ENCODE measurements around the gene YBX2. TPM values are rescaled to one million over a fixed set of nuclear protein-coding genes. Genes with fewer than 3 reads are reported as not detected.

YBX2 gene
- total RNA-seq, 1 experiment from 2014 or later: 24.0 TPM

DNA sequence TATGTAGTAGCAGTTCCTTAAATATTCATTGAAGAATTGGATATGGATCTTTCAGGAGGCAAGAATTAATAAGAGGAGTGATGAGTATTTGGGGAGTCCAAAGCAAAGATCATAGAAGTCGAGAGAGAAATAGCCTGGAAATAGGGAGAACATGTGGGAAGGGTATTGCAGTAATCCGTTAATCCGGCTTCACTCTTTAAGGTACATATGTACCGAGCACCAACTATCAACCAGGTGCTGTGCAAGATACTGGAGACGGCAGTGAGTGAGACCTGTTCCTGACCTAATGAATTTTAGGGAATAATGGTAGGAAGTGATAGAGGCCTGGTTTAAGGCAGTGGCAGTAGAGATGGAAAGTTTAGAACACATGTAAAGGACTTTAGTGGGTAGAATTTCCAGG is 41.4 kb downstream of the YBX2 start:
- Histone ChIP-seq H4K91ac (ENCODE audit: insufficient read length, low read depth, low read length) (no peak overlapping the region), H4K8ac (replicated peaks; ENCODE audit: insufficient read length, low read depth, low read length) (no peak overlapping the region), H2AFZ (ENCODE audit: low read length) (no peak overlapping the region), H2AK5ac (ENCODE audit: insufficient read length, low read length) (no peak overlapping the region), H3K14ac (ENCODE audit: insufficient read depth, low read length) (no peak overlapping the region), H3K18ac (ENCODE audit: insufficient read length, low read depth, low read length) (no peak overlapping the region), H2BK120ac (ENCODE audit: low read depth, low read length, poor library complexity, severe bottlenecking) (no peak overlapping the region), H3T11ph (ENCODE audit: low read length) (no peak overlapping the region), H3K79me1 (ENCODE audit: insufficient read depth, low read depth, low read length, poor library complexity, severe bottlenecking) (peaks cover 13% of the 10 kb centered on the region), H3K27ac (ENCODE audit: insufficient read length, low read depth, low read length) (no peak overlapping the region), H3K23me2 (ENCODE audit: insufficient read length, low read depth, low read length, poor library complexity, severe bottlenecking) (peaks cover 6% of the 10 kb centered on the region), H3K4me2 (ENCODE audit: insufficient read depth, insufficient read length, low read length) (peak overlapping the region; percentile 78), H3K4me1 (ENCODE audit: insufficient read depth, low read length) (no peaks in the 10 kb centered on the region; the same call in 1 of the 2 replicates), H2BK15ac (ENCODE audit: low read depth, low read length) (no peak overlapping the region), H2BK12ac (ENCODE audit: insufficient read length, low read depth, low read length) (no peak overlapping the region), H2BK5ac (ENCODE audit: insufficient read length, low read length) (no peak overlapping the region), H3K79me2 (ENCODE audit: insufficient read depth, low read length) (peaks cover 25% of the 10 kb centered on the region; the same call in 1 of the 2 replicates), H2BK20ac (ENCODE audit: low read depth, low read length, poor library complexity, severe bottlenecking) (no peak overlapping the region), H3K56ac (ENCODE audit: insufficient read length, low read depth, low read length) (no peak overlapping the region), H3K9me3 (ENCODE audit: control insufficient read depth, low read depth, low read length) (no peaks in the 10 kb centered on the region), H3K23ac (ENCODE audit: insufficient read length, low read depth, low read length) (no peak overlapping the region), H4K5ac (ENCODE audit: insufficient read length, low read depth, low read length) (no peak overlapping the region), H3K4ac (ENCODE audit: low read depth, low read length) (no peak overlapping the region), H3K27me3 (ENCODE audit: insufficient read depth, low read length) (no peaks in the 10 kb centered on the region), H4K20me1 (ENCODE audit: control insufficient read depth, insufficient read depth, insufficient read length) (no peaks in the 10 kb centered on the region), H3K9ac (ENCODE audit: extremely low read depth, insufficient read length, low read length) (peak overlapping the region; percentile 81)
- Mint-ChIP-seq H3K4me1 (peaks cover 22 to 28% of the 10 kb centered on the region in 2 experiments), H3K36me3 (ENCODE audit: insufficient read depth in 1 of 3, low read depth in 3 of 3) (peaks cover 22 to 43% (median 43%) of the 10 kb centered on the region in 3 experiments), H3K4me3 (peak overlapping the region; percentile 90 to 95), H3K9me3 (no peaks in the 10 kb centered on the region), H3K27me3 (ENCODE audit: low read depth) (no peaks in the 10 kb centered on the region; the same call in 1 of the 2 replicates), H3K27ac (peak overlapping the region; percentile 100; a peak in 4 of 7 replicates)
- DNase-seq: no peak
- TF ChIP-seq, protein P1, sequence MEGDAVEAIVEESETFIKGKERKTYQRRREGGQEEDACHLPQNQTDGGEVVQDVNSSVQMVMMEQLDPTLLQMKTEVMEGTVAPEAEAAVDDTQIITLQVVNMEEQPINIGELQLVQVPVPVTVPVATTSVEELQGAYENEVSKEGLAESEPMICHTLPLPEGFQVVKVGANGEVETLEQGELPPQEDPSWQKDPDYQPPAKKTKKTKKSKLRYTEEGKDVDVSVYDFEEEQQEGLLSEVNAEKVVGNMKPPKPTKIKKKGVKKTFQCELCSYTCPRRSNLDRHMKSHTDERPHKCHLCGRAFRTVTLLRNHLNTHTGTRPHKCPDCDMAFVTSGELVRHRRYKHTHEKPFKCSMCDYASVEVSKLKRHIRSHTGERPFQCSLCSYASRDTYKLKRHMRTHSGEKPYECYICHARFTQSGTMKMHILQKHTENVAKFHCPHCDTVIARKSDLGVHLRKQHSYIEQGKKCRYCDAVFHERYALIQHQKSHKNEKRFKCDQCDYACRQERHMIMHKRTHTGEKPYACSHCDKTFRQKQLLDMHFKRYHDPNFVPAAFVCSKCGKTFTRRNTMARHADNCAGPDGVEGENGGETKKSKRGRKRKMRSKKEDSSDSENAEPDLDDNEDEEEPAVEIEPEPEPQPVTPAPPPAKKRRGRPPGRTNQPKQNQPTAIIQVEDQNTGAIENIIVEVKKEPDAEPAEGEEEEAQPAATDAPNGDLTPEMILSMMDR (conservative IDR thresholded peaks at IDR 0.05): no peak
- WGBS (ENCODE audit: extremely low coverage, insufficient read length, low lambda C conversion rate): no CpG with 5 or more reads among the region's 5 CpGs

All from H9 (cell line).